ENCODE measurements around the gene WDFY1.

- TF ChIP-seq, protein P1, sequence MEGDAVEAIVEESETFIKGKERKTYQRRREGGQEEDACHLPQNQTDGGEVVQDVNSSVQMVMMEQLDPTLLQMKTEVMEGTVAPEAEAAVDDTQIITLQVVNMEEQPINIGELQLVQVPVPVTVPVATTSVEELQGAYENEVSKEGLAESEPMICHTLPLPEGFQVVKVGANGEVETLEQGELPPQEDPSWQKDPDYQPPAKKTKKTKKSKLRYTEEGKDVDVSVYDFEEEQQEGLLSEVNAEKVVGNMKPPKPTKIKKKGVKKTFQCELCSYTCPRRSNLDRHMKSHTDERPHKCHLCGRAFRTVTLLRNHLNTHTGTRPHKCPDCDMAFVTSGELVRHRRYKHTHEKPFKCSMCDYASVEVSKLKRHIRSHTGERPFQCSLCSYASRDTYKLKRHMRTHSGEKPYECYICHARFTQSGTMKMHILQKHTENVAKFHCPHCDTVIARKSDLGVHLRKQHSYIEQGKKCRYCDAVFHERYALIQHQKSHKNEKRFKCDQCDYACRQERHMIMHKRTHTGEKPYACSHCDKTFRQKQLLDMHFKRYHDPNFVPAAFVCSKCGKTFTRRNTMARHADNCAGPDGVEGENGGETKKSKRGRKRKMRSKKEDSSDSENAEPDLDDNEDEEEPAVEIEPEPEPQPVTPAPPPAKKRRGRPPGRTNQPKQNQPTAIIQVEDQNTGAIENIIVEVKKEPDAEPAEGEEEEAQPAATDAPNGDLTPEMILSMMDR (conservative IDR thresholded peaks at IDR 0.05) = no peak
- no peak for TF ChIP-seq ZFX (IDR thresholded peaks at IDR 0.05)
Observed at GRCh38 chr2:223935459-223936125, 9.5 kb downstream of the WDFY1 start.

All from C4-2B (cell line).